Medulla oblongata (tissue), 1 donor: Measurements from ENCODE around the gene FSTL1.
"Not testable (repeated sequence)": the region's sequence is repeated elsewhere in the genome, so short reads cannot be mapped to it uniquely, and the experiment has no call there.

Experiments
- DNase-seq: peaks from one replicate; pipeline ENCODE4 v3.0.0-alpha.2; 2015; ENCODE audit errors: extremely low spot score

FSTL1 gene

DNA sequence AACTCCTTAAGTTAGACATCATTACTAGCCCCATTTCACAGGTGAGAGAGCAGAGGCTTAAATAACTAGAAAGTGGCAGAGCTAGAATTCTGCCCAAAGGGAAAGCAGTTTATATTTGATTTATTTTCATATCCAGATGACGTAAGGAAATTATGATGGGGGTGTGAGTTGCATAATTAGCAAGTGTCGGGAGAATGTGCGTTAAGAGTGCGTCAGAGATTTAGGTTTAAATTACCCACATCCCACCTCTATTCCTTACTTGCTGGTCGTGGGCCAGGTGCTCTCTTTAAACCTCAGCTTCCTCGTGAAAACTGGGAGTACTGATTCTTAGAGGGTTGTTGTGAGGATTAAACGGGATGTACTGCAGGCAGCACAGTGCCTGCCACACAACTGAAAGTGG, 32.3 kb downstream of the FSTL1 start:
- no peak for DNase-seq

GRCh38 chr3:120417272-120417911, 33.4 kb downstream of the FSTL1 start:
- DNase-seq: peak; percentile 98

DNA sequence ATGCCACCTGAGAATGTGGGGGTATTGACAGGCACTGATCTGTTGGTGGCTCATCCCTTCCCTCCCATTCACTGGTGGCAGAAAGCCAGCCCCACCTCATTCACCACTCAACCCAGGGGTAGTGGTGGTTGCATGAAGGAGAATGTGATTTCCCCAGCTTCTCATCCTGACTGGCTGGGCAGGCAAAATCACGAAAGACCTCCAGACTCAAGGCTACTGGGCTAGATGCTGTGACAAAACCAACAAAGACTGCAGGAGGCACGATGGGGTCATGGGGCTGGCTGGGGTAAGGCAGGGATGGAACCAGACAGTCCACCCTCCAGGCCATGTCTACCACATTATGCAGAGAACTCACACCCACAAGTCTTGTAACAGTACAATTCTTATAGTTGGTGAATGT, 33.9 kb downstream of the FSTL1 start:
- no peak for DNase-seq

- DNase-seq: no peak
These were observed 35.0 kb downstream of the FSTL1 start for GRCh38 chr3:120415756-120416155.

DNA sequence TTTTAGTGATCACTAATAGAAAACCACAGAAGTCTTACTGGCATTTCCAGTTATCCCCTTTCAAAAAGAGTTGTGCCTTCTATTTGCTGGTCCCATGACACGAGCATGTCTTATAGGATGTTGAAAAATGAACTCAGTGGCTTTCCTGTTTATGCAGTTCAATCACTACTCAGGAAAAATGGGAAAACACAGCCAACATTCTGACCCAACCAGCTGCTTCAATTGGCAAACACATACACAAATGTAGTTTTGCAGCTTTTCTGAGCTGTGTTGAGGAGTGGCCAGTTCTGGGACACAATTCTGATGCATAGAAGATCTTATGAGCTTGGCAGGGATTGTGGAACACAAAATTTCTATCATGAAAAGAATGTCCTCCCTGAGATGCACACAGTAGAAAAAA, 40.3 kb downstream of the FSTL1 start:
- no peak for DNase-seq

GRCh38 chr3:120410116-120410515, 40.7 kb downstream of the FSTL1 start:
- no peak for DNase-seq

DNA sequence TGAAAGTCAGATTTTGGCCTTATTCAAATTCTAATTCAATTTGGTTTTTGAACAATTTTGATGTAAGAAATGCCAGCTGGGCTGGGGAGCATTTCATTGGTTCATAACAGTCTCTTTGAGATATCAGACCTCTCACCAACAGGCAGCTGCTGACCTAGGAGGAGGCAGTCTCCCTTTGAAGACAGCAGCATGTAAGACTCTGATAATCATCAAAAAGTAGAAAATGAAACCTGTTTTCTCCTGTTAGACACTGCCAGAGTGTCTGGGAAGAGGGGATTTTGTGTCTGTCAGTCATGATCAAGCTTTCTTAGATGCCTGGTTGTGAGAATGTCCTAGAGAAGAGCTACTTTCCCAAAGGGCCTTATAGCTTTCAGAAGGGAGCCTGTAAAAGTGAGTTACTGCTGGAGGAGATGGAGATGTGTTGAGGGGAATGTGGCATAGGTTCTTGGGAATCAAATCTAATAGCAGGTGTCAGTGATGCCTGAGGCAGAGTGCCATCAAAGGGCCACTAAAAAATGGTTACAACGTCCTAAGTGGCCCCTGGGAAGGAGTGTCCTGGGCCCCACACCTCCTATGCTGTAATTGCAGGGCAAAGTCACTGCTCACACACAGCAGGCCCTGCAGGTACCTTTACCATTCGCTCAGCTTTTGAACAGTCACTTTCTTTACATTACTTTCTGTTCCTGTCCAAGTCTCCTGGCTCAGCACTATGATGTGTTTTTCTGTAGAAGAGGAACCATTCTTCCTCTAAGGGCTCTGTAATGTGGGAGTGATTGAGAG, 43.1 kb downstream of the FSTL1 start:
- no peak for DNase-seq

GRCh38 chr3:120404876-120405275, 45.9 kb downstream of the FSTL1 start:
- no peak for DNase-seq

GRCh38 chr3:120402257-120402656, 48.5 kb downstream of the FSTL1 start:
- no peak for DNase-seq

DNA sequence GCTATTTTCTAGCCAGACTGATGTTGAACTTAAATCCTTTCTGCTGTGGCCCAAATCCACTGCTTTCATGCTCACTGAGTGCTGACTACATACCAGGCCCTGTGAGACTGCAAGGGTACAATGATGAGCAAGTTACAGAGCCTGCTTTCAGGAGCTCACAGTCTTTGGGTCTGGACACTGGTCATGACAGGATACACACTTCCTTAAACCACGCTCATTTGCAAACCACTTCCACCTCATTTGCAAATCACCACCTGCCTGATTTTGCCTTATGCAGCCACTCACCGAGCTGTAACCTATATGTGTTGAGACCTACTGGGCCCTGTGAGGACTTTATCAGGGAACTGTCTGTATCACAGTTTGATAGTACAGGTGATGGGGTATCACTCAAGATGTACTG, 51.4 kb downstream of the FSTL1 start:
- DNase-seq: no peak

- DNase-seq: no peak
These were observed 54.3 kb downstream of the FSTL1 start for GRCh38 chr3:120396469-120396868.

GRCh38 chr3:120394347-120394746, 56.4 kb downstream of the FSTL1 start:
- no peak for DNase-seq

DNA sequence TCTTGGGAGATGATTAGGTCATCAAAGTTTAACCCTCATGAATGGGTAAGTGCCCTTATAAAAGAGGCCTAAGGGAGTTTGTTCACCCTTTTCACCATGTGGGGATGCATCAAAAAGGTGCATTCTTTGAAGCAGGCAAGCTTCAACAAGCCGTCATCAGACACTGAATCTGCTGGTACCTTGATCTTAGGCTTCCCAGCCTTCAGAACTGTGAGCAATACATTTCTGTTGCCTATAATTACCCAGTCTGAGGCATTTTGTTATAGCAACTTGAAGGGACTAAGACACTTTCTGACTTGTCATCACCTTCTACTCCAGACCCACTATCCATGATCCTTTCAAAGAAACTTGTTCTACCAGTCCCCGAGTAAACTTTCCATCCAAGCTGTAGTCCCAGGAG, 57.0 kb downstream of the FSTL1 start:
- DNase-seq: no peak

DNA sequence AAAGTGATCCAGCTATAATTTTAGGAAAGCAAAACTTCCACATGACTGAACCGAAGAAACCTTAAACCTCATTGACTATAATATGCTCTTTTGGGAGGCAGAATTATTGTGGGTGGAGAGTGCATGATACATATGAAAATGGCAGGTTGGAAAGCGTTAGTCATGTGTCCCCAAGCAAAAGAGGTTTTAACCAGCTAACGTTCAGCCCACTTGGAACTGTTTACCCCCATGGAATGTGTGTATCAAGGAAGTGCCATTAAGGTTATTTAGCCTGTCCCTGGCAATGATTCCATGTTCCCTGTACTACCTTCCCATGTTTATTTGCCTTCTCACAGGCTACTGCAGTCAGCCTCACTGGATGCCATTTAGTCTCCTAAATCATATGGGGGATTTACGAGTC, 57.5 kb downstream of the FSTL1 start:
- DNase-seq: no peak

GRCh38 chr3:120382941-120383447, 67.8 kb downstream of the FSTL1 start:
- no peak for DNase-seq

- no peak for DNase-seq
These were observed 69.3 kb downstream of the FSTL1 start for GRCh38 chr3:120381503-120381902.

- not testable (repeated sequence) for DNase-seq
These were observed 72.8 kb downstream of the FSTL1 start for GRCh38 chr3:120377948-120378347.

DNA sequence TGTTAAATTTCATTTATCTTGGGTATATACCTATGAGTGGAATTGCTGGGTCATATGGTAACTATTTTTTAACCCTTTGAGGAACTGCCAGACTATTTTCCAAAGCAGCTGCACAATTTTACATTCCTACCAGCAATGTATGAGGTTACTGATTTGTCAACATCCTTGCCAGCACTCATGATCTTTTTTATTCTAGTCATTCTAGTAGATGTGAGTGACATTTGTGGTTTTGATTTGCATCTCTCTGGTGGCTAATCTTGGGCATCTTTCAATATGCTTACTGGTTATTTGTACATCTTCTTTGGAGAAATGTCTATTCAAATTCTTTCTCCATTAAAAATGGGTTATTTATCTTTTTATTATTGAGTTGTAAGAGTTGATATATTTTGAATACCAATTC, 80.3 kb downstream of the FSTL1 start:
- no peak for DNase-seq

DNA sequence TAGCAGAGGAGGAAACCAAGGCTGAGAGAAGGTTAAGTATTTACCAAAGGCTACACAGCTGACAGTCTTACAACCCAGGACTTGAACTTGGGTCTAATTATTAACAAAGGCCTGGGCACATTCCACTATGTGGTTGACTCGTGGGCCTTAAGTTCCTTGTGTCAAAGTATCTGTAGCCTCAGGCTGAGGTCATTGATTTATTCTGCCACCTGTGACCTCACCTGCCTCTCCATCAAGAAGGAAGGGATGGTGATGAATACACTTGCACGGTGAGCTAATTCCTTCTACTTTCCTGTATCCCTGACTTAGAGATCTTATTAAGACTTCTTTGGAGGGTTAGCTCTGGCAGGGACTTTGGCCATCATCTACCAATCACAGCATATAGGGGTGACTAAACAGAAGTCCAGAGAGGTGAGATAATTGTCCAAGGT, 81.7 kb downstream of the FSTL1 start:
- DNase-seq: no peak

GRCh38 chr3:120368172-120368571, 82.6 kb downstream of the FSTL1 start:
- no peak for DNase-seq

- no peak for DNase-seq
These were observed 86.0 kb downstream of the FSTL1 start for GRCh38 chr3:120364821-120365220.

DNA sequence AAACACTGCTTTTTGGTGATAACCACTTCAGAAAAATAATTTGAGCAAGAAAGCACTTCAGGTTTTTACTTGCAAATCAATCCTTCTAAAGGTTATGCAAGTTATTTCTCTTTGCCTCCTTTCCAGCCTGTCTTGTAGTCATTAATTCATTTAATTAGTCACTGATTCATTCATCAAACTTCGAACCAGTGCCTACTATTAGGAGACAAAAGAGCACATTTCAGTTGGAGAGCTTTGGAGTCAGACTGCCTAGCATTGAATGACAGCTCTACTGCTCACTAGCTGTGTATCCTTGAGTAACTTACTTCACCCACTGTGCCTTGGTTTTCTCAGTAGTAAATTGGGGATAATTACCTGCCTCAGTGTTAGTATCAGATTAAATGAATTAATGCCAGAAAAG, 86.7 kb downstream of the FSTL1 start:
- no peak for DNase-seq

- no peak for DNase-seq
These were observed 93.0 kb downstream of the FSTL1 start for GRCh38 chr3:120357807-120358206.
